ENCODE data around the gene TNS2.

DNA sequence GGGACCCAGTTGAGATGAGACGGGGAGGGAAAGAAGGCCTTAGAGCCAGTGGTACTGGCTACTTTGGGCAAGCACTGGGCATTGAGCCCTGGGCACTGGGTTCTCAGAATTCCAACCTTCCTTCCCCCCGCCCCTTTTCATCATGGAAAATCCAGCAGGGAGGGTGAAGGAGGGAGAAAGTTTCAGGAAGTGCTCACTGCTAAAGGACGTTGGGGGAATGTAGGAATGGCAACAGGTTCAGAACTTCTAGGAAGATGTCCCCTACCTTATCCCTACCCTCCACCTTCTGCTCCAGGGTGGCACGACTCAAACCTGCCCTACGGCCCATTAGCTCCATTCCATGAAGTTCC is 4.2 kb upstream of the TNS2 start:
- TF ChIP-seq, protein P1, sequence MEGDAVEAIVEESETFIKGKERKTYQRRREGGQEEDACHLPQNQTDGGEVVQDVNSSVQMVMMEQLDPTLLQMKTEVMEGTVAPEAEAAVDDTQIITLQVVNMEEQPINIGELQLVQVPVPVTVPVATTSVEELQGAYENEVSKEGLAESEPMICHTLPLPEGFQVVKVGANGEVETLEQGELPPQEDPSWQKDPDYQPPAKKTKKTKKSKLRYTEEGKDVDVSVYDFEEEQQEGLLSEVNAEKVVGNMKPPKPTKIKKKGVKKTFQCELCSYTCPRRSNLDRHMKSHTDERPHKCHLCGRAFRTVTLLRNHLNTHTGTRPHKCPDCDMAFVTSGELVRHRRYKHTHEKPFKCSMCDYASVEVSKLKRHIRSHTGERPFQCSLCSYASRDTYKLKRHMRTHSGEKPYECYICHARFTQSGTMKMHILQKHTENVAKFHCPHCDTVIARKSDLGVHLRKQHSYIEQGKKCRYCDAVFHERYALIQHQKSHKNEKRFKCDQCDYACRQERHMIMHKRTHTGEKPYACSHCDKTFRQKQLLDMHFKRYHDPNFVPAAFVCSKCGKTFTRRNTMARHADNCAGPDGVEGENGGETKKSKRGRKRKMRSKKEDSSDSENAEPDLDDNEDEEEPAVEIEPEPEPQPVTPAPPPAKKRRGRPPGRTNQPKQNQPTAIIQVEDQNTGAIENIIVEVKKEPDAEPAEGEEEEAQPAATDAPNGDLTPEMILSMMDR (tag by site-specific recombination; IDR thresholded peaks at IDR 0.05), result no peak
- TF ChIP-seq BCL11A (tag by site-specific recombination; IDR thresholded peaks at IDR 0.05; ENCODE audit: low read depth), result no peak
- TF ChIP-seq ZNF146 (tag by site-specific recombination; IDR thresholded peaks at IDR 0.05), result no peak
- TF ChIP-seq, protein P2, sequence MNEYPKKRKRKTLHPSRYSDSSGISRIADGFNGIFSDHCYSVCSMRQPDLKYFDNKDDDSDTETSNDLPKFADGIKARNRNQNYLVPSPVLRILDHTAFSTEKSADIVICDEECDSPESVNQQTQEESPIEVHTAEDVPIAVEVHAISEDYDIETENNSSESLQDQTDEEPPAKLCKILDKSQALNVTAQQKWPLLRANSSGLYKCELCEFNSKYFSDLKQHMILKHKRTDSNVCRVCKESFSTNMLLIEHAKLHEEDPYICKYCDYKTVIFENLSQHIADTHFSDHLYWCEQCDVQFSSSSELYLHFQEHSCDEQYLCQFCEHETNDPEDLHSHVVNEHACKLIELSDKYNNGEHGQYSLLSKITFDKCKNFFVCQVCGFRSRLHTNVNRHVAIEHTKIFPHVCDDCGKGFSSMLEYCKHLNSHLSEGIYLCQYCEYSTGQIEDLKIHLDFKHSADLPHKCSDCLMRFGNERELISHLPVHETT (tag by site-specific recombination; IDR thresholded peaks at IDR 0.05), result no peak
- TF ChIP-seq ZNF449 (tag by site-specific recombination; IDR thresholded peaks at IDR 0.05), result no peak
- no peak for TF ChIP-seq ZNF211 (tag by site-specific recombination; IDR thresholded peaks at IDR 0.05; ENCODE audit: low read depth)
- no peak for TF ChIP-seq ZSCAN30 (tag by site-specific recombination; IDR thresholded peaks at IDR 0.05)
- TF ChIP-seq ZFP41 (tag by site-specific recombination; IDR thresholded peaks at IDR 0.05; ENCODE audit: borderline replicate concordance), result no peak
- no peak for TF ChIP-seq ZNF624 (tag by site-specific recombination; IDR thresholded peaks at IDR 0.05)
- TF ChIP-seq KLF16 (tag by site-specific recombination; IDR thresholded peaks at IDR 0.05), result no peak
- no peak for TF ChIP-seq OSR2 (tag by site-specific recombination; IDR thresholded peaks at IDR 0.05)
- TF ChIP-seq ZNF558 (tag by site-specific recombination; IDR thresholded peaks at IDR 0.05), result no peak
- TF ChIP-seq TSHZ1 (tag by site-specific recombination; IDR thresholded peaks at IDR 0.05; ENCODE audit: borderline replicate concordance), result no peak
- TF ChIP-seq EGR2 (tag by site-specific recombination; IDR thresholded peaks at IDR 0.05; ENCODE audit: low read depth), result no peak
